ENCODE measurements around the gene INPP5A. TPM values are rescaled to one million over a fixed set of nuclear protein-coding genes. Genes with fewer than 3 reads are reported as not detected.
"Not testable (repeated sequence)": the region's sequence is repeated elsewhere in the genome, so short reads cannot be mapped to it uniquely, and the experiment has no call there.

Gene INPP5A
- total and polyA plus RNA-seq, 4 donors: 37.7 to 112 (median 54.9) TPM

- H3K9me3 ChIP-seq (ENCODE audit: control insufficient read depth, low read length); H3K27ac ChIP-seq (ENCODE audit: low read depth in 1 of 2, low read length in 2 of 2); H3K36me3 ChIP-seq (ENCODE audit: control insufficient read depth in 1 of 2, insufficient read depth in 2 of 2, low read length in 1 of 2); DNase-seq; H3K4me1 ChIP-seq (ENCODE audit: control insufficient read depth in 1 of 2, insufficient read depth in 2 of 2, low read length in 2 of 2); H3K4me3 ChIP-seq (ENCODE audit: low read length in 2 of 2); H3K27me3 ChIP-seq (ENCODE audit: control insufficient read depth in 1 of 2, insufficient read depth in 2 of 2, low read length in 1 of 2); intact Hi-C loops (cut with DNase I); ATAC-seq (ENCODE audit: low FRiP score): not testable (repeated sequence)
- 96 to 98% methylated on average over 3 of the region's 3 CpGs for WGBS, 2 donors
Measured at GRCh38 chr10:132553568-132553967, 16.0 kb downstream of the INPP5A start.

GRCh38 chr10:132554053-132554990 is 16.7 kb downstream of the INPP5A start:
- Histone ChIP-seq H3K27me3 (ENCODE audit: control insufficient read depth in 1 of 2, insufficient read depth in 2 of 2, low read length in 1 of 2) (no peaks in the 10 kb centered on the region), H3K27ac (ENCODE audit: low read depth in 1 of 2, low read length in 2 of 2) (no peak overlapping the region), H3K4me1 (ENCODE audit: control insufficient read depth in 1 of 2, insufficient read depth in 2 of 2, low read length in 2 of 2) (no peaks in the 10 kb centered on the region), H3K9me3 (ENCODE audit: control insufficient read depth, low read length) (no peaks in the 10 kb centered on the region), H3K4me3 (ENCODE audit: low read length in 2 of 2) (no peak overlapping the region), H3K36me3 (ENCODE audit: control insufficient read depth in 1 of 2, insufficient read depth in 2 of 2, low read length in 1 of 2) (peaks cover 0 to 1% of the 10 kb centered on the region in 2 donors)
- no peak for ATAC-seq (ENCODE audit: low FRiP score)
- intact Hi-C loops (cut with DNase I): no loop called here
- 96 to 97% methylated on average over 19 of the region's 19 CpGs for WGBS, 2 donors
- DNase-seq: peak in 1 of 2 donors; percentile 33

- H3K27me3 ChIP-seq (ENCODE audit: control insufficient read depth in 1 of 2, insufficient read depth in 2 of 2, low read length in 1 of 2): no peaks in the 10 kb centered on the region
- no peak overlapping the region for H3K27ac ChIP-seq (ENCODE audit: low read depth in 1 of 2, low read length in 2 of 2)
- ATAC-seq (ENCODE audit: low FRiP score) (no peak), DNase-seq (peak; percentile 66 to 85)
- no peaks in the 10 kb centered on the region for H3K4me1 ChIP-seq (ENCODE audit: control insufficient read depth in 1 of 2, insufficient read depth in 2 of 2, low read length in 2 of 2)
- H3K9me3 ChIP-seq (ENCODE audit: control insufficient read depth, low read length): no peaks in the 10 kb centered on the region
- 77 to 78% methylated on average over 18 of the region's 18 CpGs for WGBS, 2 donors
- no peak overlapping the region for H3K4me3 ChIP-seq (ENCODE audit: low read length in 2 of 2)
- H3K36me3 ChIP-seq (ENCODE audit: control insufficient read depth in 1 of 2, insufficient read depth in 2 of 2, low read length in 1 of 2): peaks cover 0 to 1% of the 10 kb centered on the region in 2 donors
- intact Hi-C loops (cut with DNase I): no loop called here
Measured at GRCh38 chr10:132554991-132555647, 17.5 kb downstream of the INPP5A start.

GRCh38 chr10:132555648-132556575 is 18.3 kb downstream of the INPP5A start:
- Histone ChIP-seq H3K9me3 (ENCODE audit: control insufficient read depth, low read length) (no peaks in the 10 kb centered on the region), H3K27ac (ENCODE audit: low read depth in 1 of 2, low read length in 2 of 2) (no peak overlapping the region), H3K4me1 (ENCODE audit: control insufficient read depth in 1 of 2, insufficient read depth in 2 of 2, low read length in 2 of 2) (no peaks in the 10 kb centered on the region), H3K27me3 (ENCODE audit: control insufficient read depth in 1 of 2, insufficient read depth in 2 of 2, low read length in 1 of 2) (no peaks in the 10 kb centered on the region), H3K4me3 (ENCODE audit: low read length in 2 of 2) (no peak overlapping the region), H3K36me3 (ENCODE audit: control insufficient read depth in 1 of 2, insufficient read depth in 2 of 2, low read length in 1 of 2) (peaks cover 0 to 1% of the 10 kb centered on the region in 2 donors)
- no peak for ATAC-seq (ENCODE audit: low FRiP score)
- WGBS, 2 donors: 79 to 83% methylated on average over 22 of the region's 22 CpGs
- DNase-seq: peak in 1 of 2 donors; percentile 32
- intact Hi-C loops (cut with DNase I): no loop called here

GRCh38 chr10:132556994-132557441 is 19.4 kb downstream of the INPP5A start:
- peak in 1 of 2 donors; percentile 36 for DNase-seq
- intact Hi-C loops (cut with DNase I): no loop called here
- 90 to 91% methylated on average over 18 of the region's 18 CpGs for WGBS, 2 donors
- no peak overlapping the region for H3K4me3 ChIP-seq (ENCODE audit: low read length in 2 of 2)
- no peaks in the 10 kb centered on the region for H3K9me3 ChIP-seq (ENCODE audit: control insufficient read depth, low read length)
- ATAC-seq (ENCODE audit: low FRiP score): no peak
- H3K27me3 ChIP-seq (ENCODE audit: control insufficient read depth in 1 of 2, insufficient read depth in 2 of 2, low read length in 1 of 2): no peaks in the 10 kb centered on the region
- peaks cover 0 to 1% of the 10 kb centered on the region in 2 donors for H3K36me3 ChIP-seq (ENCODE audit: control insufficient read depth in 1 of 2, insufficient read depth in 2 of 2, low read length in 1 of 2)
- no peaks in the 10 kb centered on the region for H3K4me1 ChIP-seq (ENCODE audit: control insufficient read depth in 1 of 2, insufficient read depth in 2 of 2, low read length in 2 of 2)
- H3K27ac ChIP-seq (ENCODE audit: low read depth in 1 of 2, low read length in 2 of 2): no peak overlapping the region

- ATAC-seq (ENCODE audit: low FRiP score) (no peak), DNase-seq (peak; percentile 24 to 70)
- Histone ChIP-seq H3K4me3 (ENCODE audit: low read length in 2 of 2) (no peak overlapping the region), H3K9me3 (ENCODE audit: control insufficient read depth, low read length) (no peaks in the 10 kb centered on the region), H3K27ac (ENCODE audit: low read depth in 1 of 2, low read length in 2 of 2) (no peak overlapping the region), H3K36me3 (ENCODE audit: control insufficient read depth in 1 of 2, insufficient read depth in 2 of 2, low read length in 1 of 2) (peaks cover 0 to 1% of the 10 kb centered on the region in 2 donors), H3K27me3 (ENCODE audit: control insufficient read depth in 1 of 2, insufficient read depth in 2 of 2, low read length in 1 of 2) (no peaks in the 10 kb centered on the region), H3K4me1 (ENCODE audit: control insufficient read depth in 1 of 2, insufficient read depth in 2 of 2, low read length in 2 of 2) (no peaks in the 10 kb centered on the region)
- intact Hi-C loops (cut with DNase I): no loop called here
- 91 to 92% methylated on average over 33 of the region's 33 CpGs for WGBS, 2 donors
Measured at GRCh38 chr10:132557696-132558515, 20.3 kb downstream of the INPP5A start.

GRCh38 chr10:132558516-132559413 is 21.2 kb downstream of the INPP5A start:
- H3K27ac ChIP-seq (ENCODE audit: low read depth in 1 of 2, low read length in 2 of 2): no peak overlapping the region
- DNase-seq (peak; percentile 32 to 71), ATAC-seq (ENCODE audit: low FRiP score) (no peak)
- no peaks in the 10 kb centered on the region for H3K9me3 ChIP-seq (ENCODE audit: control insufficient read depth, low read length)
- H3K4me1 ChIP-seq (ENCODE audit: control insufficient read depth in 1 of 2, insufficient read depth in 2 of 2, low read length in 2 of 2): no peaks in the 10 kb centered on the region
- WGBS, 2 donors: 87 to 92% methylated on average over 32 of the region's 32 CpGs
- intact Hi-C loops (cut with DNase I): no loop called here
- H3K4me3 ChIP-seq (ENCODE audit: low read length in 2 of 2): no peak overlapping the region
- no peaks in the 10 kb centered on the region for H3K27me3 ChIP-seq (ENCODE audit: control insufficient read depth in 1 of 2, insufficient read depth in 2 of 2, low read length in 1 of 2)
- peaks cover 0 to 1% of the 10 kb centered on the region in 2 donors for H3K36me3 ChIP-seq (ENCODE audit: control insufficient read depth in 1 of 2, insufficient read depth in 2 of 2, low read length in 1 of 2)

Measured in aorta (tissue), 5 donors.